DMS79 treated with DMSO at 0.1 percent for 48 hours (cell line): ENCODE data around the gene GAL.
"Not testable (repeated sequence)": the region's sequence is repeated elsewhere in the genome, so short reads cannot be mapped to it uniquely, and the experiment has no call there.

Source experiments
- DNase-seq: peaks from one replicate; lab custom pipeline; 2025; lab: John Stamatoyannopoulos, UW

Gene GAL

DNA sequence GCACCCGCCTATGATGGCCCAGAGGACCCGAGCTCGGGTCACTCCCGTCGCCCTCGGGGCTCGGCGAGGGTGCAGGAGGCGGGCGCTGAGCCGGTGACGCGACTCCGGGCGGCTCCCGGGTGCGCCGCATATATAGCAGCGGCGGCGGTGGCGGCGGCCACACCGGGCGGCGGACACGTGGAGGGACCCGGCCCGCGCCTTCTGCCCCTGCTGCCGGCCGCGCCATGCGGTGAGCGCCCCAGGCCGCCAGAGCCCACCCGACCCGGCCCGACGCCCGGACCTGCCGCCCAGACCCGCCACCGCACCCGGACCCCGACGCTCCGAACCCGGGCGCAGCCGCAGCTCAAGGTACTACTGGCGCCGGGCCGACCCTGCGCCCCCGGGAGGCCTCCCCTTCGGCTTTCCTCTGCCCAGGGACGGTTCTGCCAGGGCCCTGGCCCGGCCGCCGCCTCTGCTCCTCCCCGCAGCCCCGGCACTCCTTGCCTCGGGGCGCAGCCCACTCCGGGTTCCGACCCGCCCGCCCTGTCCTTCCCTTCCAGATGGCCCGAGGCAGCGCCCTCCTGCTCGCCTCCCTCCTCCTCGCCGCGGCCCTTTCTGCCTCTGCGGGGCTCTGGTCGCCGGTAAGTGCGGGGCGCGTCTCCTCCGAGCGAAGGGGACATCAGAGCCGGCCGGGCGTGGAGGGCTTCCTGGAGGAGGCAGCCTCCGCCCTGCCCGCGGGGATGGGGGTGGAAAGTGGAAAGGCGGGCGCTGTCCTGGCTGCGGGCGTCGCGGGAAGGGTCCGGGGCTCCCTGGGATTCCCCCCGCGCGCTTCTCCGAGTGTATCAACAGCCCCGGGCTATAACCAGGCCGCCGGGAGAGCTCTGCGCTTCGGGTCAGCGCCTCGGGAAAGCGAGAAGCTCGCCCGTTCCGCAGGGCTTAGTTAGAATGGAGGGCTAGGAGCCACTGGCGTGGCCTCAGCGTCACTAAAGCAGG is at the start of gene GAL:
Gene GAL (plus strand): TSS at position 160 of the 972 bp plus-strand sequence. CDS start 380 bp downstream, at position 540.
- peak; percentile 41 for DNase-seq

DNA sequence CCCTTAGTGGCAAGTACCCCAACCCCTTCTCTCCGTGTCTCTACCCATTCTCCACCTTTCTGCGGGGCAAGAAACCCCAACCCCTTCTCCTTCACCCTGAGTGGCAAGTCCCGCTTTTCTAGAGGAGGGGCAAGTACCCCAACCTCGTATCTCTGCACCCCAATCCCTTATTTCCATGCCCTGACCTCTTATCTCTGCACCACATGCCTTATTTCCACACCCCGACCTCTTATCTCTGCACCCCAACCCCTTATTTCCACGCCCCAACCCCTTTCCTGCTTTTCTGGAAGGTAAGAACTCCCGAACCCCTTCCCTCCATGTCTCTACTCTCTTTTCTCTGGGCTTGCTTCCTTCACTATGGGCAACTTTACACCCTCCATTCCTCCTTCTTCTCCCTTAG is 49.7 kb upstream of the GAL start:
- not testable (repeated sequence) for DNase-seq

DNA sequence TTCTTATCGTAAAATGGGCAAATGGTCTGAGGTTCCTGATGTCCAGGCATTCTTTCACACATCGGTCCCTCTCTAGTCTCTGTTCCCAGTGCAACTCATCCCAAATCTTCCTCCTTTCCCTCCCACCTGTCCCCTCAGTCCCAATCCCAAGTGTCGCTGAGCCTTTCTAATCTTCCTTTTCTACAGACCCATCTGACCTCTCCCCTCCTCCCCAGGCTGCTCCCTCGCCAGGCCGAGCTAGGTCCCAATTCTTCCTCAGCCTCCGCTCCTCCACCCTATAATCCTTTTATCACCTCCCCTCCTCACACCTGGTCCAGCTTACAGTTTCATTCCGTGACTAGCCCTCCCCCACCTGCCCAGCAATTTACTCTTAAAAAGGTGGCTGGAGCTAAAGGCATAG is 49.2 kb upstream of the GAL start:
- not testable (repeated sequence) for DNase-seq

DNA sequence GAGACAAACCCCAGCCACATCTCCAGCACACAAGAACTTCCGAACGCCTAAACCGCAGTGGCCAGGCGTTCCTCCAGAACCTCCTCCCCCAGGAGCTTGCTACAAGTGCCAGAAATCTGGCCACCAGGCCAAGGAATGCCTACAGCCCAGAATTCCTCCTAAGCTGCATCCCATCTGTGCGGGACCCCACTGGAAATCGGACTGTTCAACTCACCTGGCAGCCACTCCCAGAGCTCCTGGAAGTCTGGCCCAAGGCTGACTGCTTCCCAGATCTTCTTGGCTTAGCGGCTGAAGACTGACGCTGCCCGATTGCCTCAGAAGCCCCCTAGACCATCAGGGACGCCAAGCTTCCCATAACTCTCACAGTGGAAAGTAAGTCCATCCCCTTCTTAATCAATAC is 48.5 kb upstream of the GAL start:
- DNase-seq = not testable (repeated sequence)

DNA sequence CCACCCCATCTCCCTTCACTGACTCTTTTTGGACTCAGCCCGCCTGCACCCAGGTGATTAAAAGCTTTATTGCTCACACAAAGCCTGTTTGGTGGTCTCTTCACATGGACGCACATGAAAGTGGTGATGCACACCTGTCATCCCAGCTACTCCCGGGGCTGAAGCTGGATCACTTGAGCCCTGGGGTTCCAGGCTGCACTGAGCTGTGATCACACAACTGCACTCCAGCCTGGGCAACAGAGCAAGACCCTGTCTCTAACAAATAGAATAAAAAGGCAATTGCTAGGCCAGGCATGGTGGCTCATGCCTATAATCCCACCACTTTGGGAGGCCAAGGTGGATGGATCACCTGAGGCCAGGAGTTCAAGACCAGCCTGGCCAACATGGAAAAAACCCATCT is 45.0 kb upstream of the GAL start:
- DNase-seq = not testable (repeated sequence)

DNA sequence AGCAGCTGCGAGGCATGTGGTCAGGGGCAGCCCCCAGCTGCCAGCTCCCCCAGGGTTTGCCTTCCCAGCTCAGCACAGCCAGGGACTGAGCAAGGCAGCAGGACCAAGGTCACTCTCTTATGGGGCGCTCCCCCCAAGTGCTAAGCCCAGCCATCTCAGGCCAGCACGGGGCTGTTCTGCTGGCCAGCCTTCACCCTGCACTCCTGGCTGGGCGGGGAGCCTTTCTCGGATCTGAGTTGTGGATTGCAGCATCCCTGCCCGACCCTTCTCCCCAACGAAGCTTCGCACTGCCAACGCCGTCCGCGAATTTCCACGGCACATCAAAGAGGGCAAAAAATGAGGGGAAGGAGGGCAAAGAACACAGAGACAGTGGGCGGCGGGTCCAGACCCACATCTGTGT is 42.5 kb upstream of the GAL start:
- DNase-seq = no peak

- DNase-seq = no peak
Observed at GRCh38 chr11:68643585-68643984, 40.8 kb upstream of the GAL start.

GRCh38 chr11:68646832-68647231 is 37.5 kb upstream of the GAL start:
- no peak for DNase-seq

- DNase-seq = no peak
Observed at GRCh38 chr11:68649851-68650555, 34.3 kb upstream of the GAL start.

- DNase-seq = no peak
Observed at GRCh38 chr11:68650801-68651200, 33.5 kb upstream of the GAL start.

DNA sequence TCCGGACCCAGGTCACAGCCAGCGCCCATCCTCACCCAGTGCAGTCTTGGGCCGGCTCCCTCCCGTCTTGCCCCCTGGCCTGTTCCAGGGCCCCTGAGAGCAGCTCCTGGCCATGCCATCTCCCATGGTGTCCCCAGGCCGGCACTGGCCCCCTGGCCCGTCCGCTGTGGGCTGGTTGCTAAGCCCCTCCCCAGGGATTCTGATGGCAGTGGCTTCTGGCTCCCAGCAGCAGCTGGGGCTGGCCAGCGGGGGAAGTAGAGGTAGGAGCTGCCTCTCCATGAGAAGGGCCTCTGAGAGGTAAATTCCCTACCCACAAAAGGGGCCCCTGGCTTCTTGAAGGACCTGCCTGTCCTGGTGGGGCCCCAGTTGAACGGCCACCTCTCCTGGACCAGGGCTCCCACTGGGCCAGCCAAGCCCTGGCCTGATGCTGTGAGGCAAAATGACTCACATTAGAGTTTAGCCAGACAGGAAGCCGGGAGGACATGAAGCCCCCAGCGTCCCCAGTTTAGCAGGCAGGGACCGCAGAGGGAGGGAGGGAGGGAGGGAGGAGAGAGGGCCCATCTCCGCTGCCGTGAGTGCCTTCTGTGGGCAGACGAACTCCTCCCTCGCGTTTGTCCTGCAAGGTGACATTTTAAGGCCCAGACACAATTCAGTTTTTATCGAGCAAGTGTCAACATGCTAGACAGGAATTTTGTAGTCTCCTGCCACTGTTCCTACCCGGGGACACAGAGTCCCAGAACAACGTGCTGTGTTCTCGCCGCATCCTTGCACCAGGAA is 32.9 kb upstream of the GAL start:
- no peak for DNase-seq

DNA sequence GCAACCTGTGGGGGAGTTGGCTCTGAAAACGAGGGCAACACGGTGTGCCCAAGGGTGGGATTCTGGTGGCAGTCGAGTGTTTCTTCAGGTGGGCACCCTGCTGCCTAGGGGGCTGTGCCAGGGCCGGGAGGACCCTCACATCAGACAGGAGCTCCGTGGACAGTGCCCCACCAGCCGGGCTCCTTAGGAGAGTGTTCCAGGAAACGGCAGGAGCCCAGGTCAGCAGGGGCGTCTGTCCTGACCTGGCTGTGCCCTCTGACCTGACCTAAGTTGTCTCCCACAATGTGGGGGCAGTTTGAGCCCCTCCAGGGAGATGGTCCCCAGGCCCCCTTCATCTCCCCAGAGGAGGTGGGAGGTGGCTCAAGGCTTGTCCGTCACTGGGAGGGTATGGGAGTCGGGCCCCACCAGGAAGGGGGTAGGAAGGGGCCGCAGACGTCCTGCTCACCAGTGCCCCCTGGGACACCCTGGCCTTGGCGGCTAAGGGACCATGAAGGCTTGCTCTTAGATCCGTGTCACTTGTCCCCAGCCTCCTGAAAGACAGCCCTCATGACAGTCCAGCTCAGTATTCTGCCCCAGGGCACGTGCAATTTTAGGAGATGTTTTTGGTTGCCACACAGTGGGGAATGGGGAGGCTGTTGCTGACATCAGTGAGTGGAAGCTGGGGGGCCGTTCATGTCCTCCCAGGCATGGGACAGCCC is 32.2 kb upstream of the GAL start:
- DNase-seq = no peak

DNA sequence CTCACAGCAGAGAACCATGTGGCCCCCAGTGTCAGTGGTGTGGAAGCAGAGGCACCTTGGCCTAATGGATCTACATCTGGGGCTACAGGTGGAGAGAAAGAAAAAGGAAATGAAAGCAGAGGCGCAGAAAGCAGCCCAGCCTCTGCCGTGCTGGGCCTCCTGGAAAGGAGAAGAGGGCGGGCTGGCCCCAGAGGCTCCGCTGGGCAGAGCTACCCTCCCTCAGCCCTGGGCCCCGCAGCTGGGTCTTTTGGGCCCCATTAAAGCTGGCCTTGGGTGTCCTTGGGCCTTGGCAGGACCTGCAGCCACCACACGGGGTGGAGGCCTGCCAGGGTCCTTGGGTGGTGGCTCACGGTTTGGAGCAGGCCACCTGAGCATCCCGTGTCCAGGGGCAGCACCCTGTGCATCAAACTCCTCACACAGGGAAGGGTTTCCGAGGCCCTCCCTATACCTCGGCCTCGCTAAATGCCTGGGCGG is 31.6 kb upstream of the GAL start:
- DNase-seq = no peak

DNA sequence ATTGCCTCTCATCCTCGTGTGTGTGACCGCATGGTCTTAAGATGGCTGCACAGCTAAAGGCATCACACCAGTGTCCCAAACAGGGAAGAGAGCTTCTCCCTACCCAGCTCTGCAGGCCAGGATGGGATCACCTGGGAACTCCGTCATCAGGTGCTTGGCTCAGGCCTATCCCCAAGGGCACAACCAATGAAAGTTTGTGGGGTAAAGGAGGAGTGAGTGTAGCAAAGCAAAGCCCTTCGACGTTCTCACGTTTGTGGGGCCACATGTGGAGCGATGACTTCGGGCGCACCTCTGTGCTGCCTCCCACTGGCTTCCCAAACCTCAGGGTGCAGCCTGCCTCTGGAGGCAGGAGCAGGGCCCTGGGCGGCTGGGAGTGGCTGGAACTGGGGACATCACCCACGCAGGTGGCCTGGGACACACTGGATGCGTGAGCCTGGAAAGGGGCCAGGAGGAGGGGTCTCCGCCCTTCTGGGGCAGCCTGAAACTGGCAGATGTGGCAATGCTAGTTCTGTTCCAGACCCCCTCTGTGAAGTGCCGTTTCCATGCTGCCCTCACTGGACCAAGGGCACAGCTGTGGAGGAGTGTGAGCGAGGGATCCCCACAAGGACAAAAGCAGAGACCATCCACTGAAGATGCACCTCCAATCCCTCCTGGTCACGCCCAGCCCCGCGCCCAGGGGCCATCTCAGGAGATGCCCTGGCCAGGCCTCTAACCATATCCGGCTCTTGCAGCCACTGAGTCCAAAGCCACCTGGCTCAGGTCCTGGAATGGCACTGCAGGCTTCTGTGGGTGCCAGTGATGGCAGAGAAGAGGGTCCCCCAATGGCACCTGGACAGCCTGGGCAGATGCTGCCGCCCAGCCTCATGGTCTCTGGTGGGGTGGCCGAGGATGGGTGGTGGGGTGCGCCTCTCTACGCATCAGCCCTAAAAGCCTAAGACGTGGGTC is 30.6 kb upstream of the GAL start:
- no peak for DNase-seq

GRCh38 chr11:68654978-68655377 is 29.4 kb upstream of the GAL start:
- DNase-seq = no peak

DNA sequence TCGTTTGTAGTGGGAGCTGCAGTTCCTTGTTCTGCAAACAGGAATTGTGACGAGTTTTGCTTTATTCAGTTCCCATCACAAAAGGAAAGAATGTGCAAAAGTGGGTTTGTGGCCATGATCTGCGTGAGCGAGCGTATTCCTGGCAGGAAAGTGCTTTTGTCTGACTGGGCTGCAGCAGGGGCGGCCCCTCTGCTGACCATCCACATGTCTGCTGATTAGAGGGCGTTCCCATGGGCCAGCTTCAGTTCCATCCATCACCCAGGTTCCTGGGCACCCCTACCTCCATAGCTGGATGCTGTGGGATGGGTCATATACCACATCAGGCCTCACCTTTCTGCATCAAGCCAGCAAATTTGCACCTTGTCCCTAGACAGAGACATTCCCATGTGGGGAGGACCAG is 28.9 kb upstream of the GAL start:
- DNase-seq = no peak

DNA sequence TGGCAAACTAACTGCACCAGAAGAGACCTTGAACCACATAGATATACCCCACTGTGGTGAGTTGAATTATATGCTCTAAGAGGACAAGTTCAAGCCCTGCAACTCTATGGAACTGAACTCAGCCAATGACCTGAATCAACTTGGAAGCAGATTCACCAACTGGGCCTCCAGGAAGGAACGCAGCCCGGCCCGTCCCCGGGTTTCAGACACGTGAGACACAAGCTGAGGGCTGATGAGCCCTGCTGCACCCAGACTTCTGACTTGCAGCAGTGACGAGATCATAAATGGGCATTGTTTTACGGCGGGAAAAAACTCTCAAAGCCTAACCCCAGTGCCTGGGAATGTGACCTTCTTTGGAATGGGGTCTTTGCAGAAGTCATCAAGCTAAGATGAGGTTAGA is 28.5 kb upstream of the GAL start:
- no peak for DNase-seq

DNA sequence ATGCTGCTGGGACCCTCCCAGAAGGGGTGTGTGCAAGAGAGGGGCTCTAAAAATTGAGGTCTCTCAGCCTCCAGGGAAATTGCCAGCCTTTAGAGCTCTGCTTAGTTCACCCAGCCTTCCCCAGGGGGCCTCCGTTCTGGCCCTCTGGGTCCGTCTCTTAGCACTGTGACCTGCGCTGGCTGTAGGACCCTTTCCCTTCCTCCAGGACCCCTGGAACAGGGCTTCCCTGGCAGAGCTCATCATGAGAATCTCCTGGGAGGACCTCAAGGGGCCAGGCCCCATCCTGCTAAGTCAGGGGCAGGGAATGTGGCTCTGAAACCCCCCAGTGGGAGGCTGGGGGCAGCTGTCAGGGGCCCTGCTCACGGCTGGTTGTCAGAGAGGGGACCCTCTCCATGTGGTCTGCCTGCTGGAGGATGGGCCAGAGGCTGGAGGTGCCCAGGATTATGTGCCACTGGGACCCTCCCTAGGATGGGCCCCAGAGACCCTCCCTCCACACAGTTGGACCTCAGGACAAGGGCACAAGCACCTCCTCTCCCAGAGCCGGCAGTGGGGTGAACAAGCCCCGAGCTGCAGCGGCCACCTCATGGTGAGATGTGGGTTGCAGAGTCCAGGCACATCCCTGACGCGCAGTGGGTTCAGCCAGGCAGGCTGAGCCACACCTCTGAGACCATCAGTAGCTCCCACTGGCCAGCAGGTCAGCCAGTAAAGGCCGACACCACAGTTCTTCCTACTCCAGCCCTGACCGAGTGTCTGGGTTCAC is 27.1 kb upstream of the GAL start:
- DNase-seq = no peak

DNA sequence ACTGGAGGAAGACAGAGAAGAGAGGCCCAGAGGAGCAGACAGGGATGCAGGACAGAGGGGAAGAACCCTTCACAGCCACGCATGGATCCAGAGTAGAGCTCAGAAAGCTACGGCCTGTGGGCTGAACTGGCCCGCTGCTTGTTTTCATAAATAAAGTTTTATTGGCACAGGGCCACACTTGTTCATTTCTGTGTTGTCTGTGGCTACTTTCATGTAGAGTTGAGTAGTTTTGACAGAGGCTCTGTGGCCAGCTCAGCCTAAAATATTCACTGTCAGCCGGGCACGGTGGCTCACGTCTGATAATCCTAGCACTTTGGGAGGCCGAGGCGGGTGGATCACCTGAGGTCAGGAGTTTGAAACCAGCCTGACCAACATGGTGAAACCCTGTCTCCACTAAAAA is 26.2 kb upstream of the GAL start:
- DNase-seq = no peak

- DNase-seq = no peak
Observed at GRCh38 chr11:68658661-68659060, 25.7 kb upstream of the GAL start.
